Calu3 (cell line): ENCODE measurements around the gene NTRK2. TPM values are rescaled to one million over a fixed set of nuclear protein-coding genes. Genes with fewer than 3 reads are reported as not detected.

Source experiments
- BruUV-seq: library from RNA; stranded (reverse); fragments of 400-500 nt; replicated peaks from 2 replicates; lab custom pipeline; 2021; lab: Mats Ljungman, UMichigan
- CTCF ChIA-PET: fragments of 300-600 bp; sonication (Branson Sonifier 250); formaldehyde crosslinking; loops from one replicate; lab custom pipeline; 2022; ENCODE audit warnings: antibody characterized with exemption; lab: Charles Lee
- DNase-seq: peaks from one replicate; pipeline ENCODE4 v3.0.0; 2022
- H3K27ac Mint-ChIP-seq: one replicate; pipeline ENCODE4 v1.8.0; 2022; ENCODE audit warnings: mixed read lengths; ENCODE audit not compliant: unreplicated experiment
- H3K27me3 Mint-ChIP-seq: one replicate; pipeline ENCODE4 v1.8.0; 2022; ENCODE audit warnings: mixed read lengths; ENCODE audit not compliant: unreplicated experiment
- H3K36me3 Mint-ChIP-seq: one replicate; pipeline ENCODE4 v1.8.0; 2022; ENCODE audit warnings: mild to moderate bottlenecking, moderate library complexity, mixed read lengths; ENCODE audit not compliant: insufficient read depth, unreplicated experiment
- H3K4me1 Mint-ChIP-seq: one replicate; pipeline ENCODE4 v1.8.0; 2022; ENCODE audit warnings: mild to moderate bottlenecking, low read depth, mixed read lengths; ENCODE audit not compliant: unreplicated experiment
- H3K4me3 Mint-ChIP-seq: one replicate; pipeline ENCODE4 v1.8.0; 2022; ENCODE audit warnings: mild to moderate bottlenecking, low read depth, moderate library complexity, mixed read lengths; ENCODE audit not compliant: unreplicated experiment
- H3K9me3 Mint-ChIP-seq: one replicate; pipeline ENCODE4 v1.8.0; 2022; ENCODE audit warnings: low read depth, mixed read lengths; ENCODE audit not compliant: unreplicated experiment
- intact Hi-C: fragments of 100-400 bp; cut with micrococcal nuclease; formaldehyde crosslinking; loops from one replicate; pipeline ENCODE4 v1.10.0; 2022; ENCODE audit not compliant: unreplicated experiment
- total RNA-seq: library from RNA; stranded (reverse); gene quantifications from 2 replicates; pipeline ENCODE4 v1.2.3, GENCODE V29; 2022
- TF ChIP-seq, protein P1 (sequence below): fragments of 200-600 bp; IDR thresholded peaks from one replicate; pipeline ENCODE4 v1.8.0; 2022; ENCODE audit warnings: antibody characterized with exemption; ENCODE audit not compliant: unreplicated experiment

NTRK2 gene
- total RNA-seq, 1 experiment from 2014 or later = 2.1 TPM

GRCh38 chr9:84949971-84950370, 280.4 kb downstream of the NTRK2 start:
- H3K4me1 Mint-ChIP-seq = peaks cover 37% of the 10 kb centered on the region
- H3K36me3 Mint-ChIP-seq = no peaks in the 10 kb centered on the region
- no peak overlapping the region for H3K27ac Mint-ChIP-seq
- intact Hi-C loops = loop anchor here (5.0 to 10.0 kb wide), 3 partner anchors 163 to 305 kb away; no protein-coding TSS in a partner anchor
- TF ChIP-seq, protein P1, sequence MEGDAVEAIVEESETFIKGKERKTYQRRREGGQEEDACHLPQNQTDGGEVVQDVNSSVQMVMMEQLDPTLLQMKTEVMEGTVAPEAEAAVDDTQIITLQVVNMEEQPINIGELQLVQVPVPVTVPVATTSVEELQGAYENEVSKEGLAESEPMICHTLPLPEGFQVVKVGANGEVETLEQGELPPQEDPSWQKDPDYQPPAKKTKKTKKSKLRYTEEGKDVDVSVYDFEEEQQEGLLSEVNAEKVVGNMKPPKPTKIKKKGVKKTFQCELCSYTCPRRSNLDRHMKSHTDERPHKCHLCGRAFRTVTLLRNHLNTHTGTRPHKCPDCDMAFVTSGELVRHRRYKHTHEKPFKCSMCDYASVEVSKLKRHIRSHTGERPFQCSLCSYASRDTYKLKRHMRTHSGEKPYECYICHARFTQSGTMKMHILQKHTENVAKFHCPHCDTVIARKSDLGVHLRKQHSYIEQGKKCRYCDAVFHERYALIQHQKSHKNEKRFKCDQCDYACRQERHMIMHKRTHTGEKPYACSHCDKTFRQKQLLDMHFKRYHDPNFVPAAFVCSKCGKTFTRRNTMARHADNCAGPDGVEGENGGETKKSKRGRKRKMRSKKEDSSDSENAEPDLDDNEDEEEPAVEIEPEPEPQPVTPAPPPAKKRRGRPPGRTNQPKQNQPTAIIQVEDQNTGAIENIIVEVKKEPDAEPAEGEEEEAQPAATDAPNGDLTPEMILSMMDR = no peak
- DNase-seq = no peak
- no TSS peak for BruUV-seq
- H3K4me3 Mint-ChIP-seq = no peak overlapping the region
- no peaks in the 10 kb centered on the region for H3K9me3 Mint-ChIP-seq
- H3K27me3 Mint-ChIP-seq = no peaks in the 10 kb centered on the region
- CTCF ChIA-PET = interaction anchor here (1.2 kb wide), 1 partner anchor 309 kb away, joined by 3 read pairs; no protein-coding TSS in a partner anchor

DNA sequence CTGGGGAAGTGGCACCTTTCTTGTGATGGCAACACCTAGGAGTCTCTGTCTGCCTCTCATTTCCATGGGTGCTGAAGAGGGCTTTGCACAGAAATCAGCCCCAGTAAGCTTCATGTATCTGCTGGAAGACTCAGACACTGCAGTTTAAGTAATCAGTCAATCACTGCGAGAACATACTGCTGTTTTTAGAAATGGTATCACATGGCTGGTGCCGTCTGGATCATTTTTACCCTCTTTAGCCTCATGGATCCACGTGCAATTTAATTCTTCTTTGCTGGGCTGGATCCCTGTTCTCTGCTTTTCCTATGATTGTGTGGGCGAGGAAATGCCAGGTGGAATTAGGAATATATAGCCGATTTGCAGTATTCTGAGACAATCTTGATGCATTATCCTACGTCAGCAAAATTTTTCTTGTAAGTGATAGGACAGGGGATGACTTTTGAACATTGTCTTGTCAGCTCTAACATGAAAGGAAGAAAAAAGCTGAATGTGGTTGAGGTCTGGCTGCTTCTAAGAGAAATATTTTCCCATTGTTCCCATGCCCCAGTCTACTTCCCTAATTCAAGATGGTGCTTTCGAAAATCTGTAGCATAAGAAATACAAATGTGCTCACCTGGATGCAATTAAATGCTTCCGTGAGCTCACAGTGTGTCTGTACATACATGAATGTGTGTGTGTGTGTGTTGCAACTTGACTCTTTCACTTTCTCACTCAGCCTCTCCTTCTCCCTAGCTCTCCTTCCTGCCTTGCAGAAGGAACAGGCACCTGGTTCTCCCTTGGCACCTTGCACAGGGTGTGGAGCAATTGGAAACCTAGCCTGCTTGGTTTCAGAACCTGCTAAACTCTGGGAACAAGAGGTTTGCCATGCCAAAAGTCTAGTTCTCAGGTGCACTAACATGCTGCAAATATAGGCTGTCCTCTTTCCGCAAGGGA, 281.6 kb downstream of the NTRK2 start:
- Mint-ChIP-seq H3K36me3 (no peaks in the 10 kb centered on the region), H3K4me1 (peaks cover 26% of the 10 kb centered on the region), H3K9me3 (no peaks in the 10 kb centered on the region), H3K4me3 (no peak overlapping the region), H3K27ac (no peak overlapping the region), H3K27me3 (no peaks in the 10 kb centered on the region)
- no TSS peak for BruUV-seq
- CTCF ChIA-PET = interaction anchor here (0.6 to 1.4 kb wide), 3 partner anchors 13 to 389 kb away, joined by 3 to 4 read pairs (median 3); no protein-coding TSS in a partner anchor
- no peak for DNase-seq
- intact Hi-C loops = loop anchor here (5.0 to 10.0 kb wide), 2 partner anchors 254 to 304 kb away; no protein-coding TSS in a partner anchor
- TF ChIP-seq, protein P1 = no peak

DNA sequence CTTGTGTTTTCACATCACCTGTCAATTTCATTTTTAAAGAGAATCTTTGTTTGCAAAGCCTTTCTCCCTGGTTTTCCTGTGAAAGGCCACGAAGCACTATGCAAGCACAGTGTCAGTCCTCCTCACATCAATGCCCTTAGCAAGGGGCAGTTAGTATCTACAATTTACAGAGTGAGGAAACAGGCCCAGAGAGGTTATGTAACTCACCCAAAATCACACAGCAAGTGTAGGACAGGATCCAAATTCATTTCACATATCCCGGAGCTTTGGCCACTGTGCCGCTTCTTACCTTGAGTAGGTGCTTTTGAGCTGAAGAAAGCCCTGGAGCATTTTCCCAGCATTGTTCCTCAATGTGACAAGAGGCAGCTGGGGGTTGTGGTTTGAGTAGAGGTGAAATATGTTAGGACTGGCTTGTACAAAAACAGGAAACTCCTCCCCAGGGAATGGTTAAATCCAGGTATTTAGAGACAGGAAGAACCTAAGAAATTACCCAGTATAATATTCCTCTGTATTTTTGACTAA, 283.8 kb downstream of the NTRK2 start:
- Mint-ChIP-seq H3K4me1 (peaks cover 9% of the 10 kb centered on the region), H3K36me3 (no peaks in the 10 kb centered on the region), H3K27me3 (no peaks in the 10 kb centered on the region), H3K9me3 (no peaks in the 10 kb centered on the region), H3K4me3 (no peak overlapping the region), H3K27ac (no peak overlapping the region)
- intact Hi-C loops = loop anchor here (5.0 to 10.0 kb wide), 2 partner anchors 256 to 301 kb away; no protein-coding TSS in a partner anchor
- no peak for DNase-seq
- CTCF ChIA-PET = no interaction called here
- TF ChIP-seq, protein P1 = no peak
- BruUV-seq = no TSS peak

DNA sequence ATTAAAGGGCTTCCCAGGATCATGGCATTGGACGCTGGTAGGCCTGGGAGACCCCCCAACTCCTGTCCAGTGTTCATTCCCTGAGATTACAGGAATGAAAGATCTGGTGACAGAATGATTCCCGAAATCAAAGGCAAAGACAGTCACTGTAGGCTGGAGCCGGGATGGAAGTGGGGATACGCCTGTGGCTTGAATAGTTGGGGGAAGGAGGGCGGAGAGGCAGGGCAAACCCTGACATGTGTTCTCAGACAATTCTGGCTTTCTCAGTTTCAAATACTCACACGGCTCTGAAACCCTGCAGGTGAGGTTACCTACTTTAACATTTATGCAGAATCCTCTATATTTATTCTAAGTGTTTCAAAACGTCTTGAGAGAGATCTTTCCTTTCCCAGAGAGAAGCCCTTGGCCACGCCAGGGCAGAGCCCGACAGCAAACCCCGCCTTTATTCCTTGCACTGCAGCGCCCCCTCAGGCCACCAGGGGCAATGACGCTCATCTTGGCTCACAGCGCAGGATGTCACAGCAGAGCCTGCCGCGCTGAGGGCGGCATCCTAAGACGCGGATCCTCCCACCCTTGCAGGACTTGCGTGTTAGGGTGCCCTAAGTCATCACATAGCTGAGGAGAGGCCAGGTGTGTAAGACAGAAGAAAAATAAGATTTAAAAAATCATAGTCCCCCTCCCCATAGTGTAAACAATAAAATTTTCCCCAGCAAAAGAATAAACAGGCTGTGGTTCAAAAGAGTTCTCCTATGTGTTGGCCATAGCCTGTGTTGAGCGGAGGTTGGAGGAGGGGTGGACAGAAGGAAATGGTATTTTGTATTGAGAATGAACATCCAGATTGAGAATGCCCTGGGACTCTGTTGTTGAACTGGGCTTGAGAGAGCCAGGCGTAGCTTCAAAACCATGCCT, 284.5 kb downstream of the NTRK2 start:
- Mint-ChIP-seq H3K9me3 (no peaks in the 10 kb centered on the region), H3K4me3 (no peak overlapping the region), H3K27ac (no peak overlapping the region), H3K4me1 (peaks cover 9% of the 10 kb centered on the region), H3K27me3 (no peaks in the 10 kb centered on the region), H3K36me3 (no peaks in the 10 kb centered on the region)
- intact Hi-C loops = loop anchor here (5.0 to 10.0 kb wide), 2 partner anchors 257 to 301 kb away; no protein-coding TSS in a partner anchor
- CTCF ChIA-PET = no interaction called here
- TF ChIP-seq, protein P1 = peak; percentile 75
- DNase-seq = peak; percentile 77
- BruUV-seq = no TSS peak
